ENCODE data around the gene DUSP2. TPM values are rescaled to one million over a fixed set of nuclear protein-coding genes. Genes with fewer than 3 reads are reported as not detected.

The DUSP2 gene
- polyA plus RNA-seq, 3 donors, result 48.4 to 392 (median 66.1) TPM

DNA sequence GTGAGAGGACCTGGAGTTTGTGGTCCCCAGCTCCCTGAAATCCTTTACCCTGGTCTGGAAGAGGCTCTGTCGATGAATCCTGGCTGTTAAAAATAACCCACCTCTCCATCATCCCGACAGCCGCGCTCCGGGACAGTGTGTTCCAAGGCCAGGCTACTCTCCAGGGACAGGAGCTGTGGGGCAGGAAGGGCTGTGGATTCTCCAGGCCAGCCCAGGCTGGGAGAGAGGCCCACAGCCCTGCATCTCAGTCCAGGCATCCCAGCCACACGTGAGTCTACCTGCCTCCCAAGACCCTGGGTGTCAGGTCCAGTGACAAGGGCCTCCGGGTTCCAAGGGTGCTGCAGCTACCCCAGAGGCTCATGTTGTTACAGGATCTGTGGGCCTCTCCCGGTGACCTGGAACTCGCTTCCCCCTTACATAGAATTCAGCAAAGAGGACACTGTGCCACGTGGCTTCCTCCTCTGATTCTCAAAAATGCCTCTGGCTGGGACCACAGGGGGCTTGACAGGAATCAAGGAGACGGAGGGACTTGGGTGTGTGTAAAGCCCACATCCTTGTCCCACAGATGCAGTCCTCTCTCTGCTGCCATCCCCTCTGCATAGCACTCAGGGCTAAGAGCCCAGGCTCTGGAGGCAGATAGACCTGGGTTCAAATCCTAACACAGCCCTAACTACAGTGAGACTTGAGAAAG, 46.2 kb downstream of the DUSP2 start:
- Histone ChIP-seq H3K27me3 (ENCODE audit: control insufficient read depth in 2 of 2, insufficient read depth in 2 of 2, low read length in 2 of 2) (no peaks in the 10 kb centered on the region), H3K9me3 (replicated peaks in 1 of 2; ENCODE audit: control insufficient read depth in 1 of 2, insufficient read depth in 1 of 2, low read length in 2 of 2) (no peaks in the 10 kb centered on the region), H3K4me2 (replicated peaks; ENCODE audit: extremely low read depth, low read length, poor library complexity, severe bottlenecking) (no peak overlapping the region), H3K36me3 (replicated peaks in 1 of 2; ENCODE audit: control insufficient read depth in 1 of 2, insufficient read depth in 2 of 2, low read length in 2 of 2) (no peaks in the 10 kb centered on the region), H4K20me1 (ENCODE audit: insufficient read depth, low read length) (no peaks in the 10 kb centered on the region), H3K9ac (ENCODE audit: insufficient read depth, low read length, poor library complexity, severe bottlenecking) (no peak overlapping the region), H2AFZ (ENCODE audit: insufficient read depth, low read depth, low read length, poor library complexity, severe bottlenecking) (no peak overlapping the region), H3K79me2 (ENCODE audit: insufficient read depth, low read length) (no peaks in the 10 kb centered on the region), H3K27ac (ENCODE audit: low read depth in 1 of 2, low read length in 2 of 2) (no peak overlapping the region), H3K4me1 (ENCODE audit: control insufficient read depth in 1 of 2, insufficient read depth in 2 of 2, low read length in 2 of 2) (peaks cover 0 to 17% of the 10 kb centered on the region in 2 donors), H3K4me3 (replicated peaks in 1 of 3; ENCODE audit: low read depth in 2 of 3, low read length in 3 of 3) (no peak overlapping the region)
- Mint-ChIP-seq H3K4me3 (no peak overlapping the region), H3K4me1 (peaks cover 13% of the 10 kb centered on the region), H3K36me3 (no peaks in the 10 kb centered on the region), H3K27ac (peak overlapping the region in 1 of 7 donors; percentile 11), H3K9me3 (no peaks in the 10 kb centered on the region), H3K27me3 (ENCODE audit: low read depth in 3 of 3) (no peaks in the 10 kb centered on the region)
- DNase-seq, result peak in 1 of 3 donors; percentile 3
- 79% methylated on average over 4 of the region's 11 CpGs for WGBS (ENCODE audit: insufficient coverage)
- TF ChIP-seq, protein P1, sequence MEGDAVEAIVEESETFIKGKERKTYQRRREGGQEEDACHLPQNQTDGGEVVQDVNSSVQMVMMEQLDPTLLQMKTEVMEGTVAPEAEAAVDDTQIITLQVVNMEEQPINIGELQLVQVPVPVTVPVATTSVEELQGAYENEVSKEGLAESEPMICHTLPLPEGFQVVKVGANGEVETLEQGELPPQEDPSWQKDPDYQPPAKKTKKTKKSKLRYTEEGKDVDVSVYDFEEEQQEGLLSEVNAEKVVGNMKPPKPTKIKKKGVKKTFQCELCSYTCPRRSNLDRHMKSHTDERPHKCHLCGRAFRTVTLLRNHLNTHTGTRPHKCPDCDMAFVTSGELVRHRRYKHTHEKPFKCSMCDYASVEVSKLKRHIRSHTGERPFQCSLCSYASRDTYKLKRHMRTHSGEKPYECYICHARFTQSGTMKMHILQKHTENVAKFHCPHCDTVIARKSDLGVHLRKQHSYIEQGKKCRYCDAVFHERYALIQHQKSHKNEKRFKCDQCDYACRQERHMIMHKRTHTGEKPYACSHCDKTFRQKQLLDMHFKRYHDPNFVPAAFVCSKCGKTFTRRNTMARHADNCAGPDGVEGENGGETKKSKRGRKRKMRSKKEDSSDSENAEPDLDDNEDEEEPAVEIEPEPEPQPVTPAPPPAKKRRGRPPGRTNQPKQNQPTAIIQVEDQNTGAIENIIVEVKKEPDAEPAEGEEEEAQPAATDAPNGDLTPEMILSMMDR (IDR thresholded peaks at IDR 0.05), result no peak
- intact Hi-C loops (cut with micrococcal nuclease), result no loop called here

DNA sequence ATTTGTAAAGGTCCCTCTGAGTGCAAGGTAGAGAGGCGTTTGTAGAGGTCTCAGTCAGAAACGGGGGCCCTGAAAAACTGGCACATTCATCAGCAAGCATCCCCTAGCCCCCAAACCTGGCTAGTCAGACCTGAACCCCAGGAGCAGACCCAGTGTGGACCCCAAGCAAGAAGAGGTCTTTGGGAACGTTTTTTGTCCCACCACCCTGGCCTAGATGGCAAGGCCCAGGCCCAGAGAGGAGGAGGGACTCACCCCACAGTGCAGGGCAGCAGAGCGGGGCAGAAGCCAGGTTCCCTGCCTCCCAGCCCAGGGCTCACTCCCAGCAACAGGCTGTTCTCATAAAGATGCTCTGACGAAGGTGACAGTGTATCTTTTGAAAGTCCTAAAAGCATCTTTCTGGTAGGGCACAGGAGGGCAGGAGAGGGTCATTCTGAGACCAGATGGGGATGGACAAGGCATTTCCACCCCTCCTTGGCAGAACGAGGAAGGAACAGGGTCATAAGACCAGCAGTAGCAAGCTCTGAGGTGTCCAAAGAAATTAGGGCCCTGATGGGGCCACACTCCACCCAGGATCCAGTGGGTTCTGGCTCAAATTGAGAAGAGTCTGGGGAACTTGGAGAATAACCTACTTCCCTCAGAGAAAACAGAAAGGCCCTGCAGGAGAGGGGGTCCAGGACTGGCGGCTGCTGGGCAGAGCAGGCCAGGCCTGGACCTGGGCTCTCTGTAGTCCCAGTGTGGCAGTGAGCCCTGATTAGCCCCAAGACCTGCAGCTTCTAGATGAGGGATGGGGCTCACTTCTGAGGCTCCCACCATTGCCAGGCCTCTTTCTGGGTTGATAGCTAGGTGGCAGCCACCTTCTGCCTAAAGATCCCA, 47.1 kb downstream of the DUSP2 start:
- Histone ChIP-seq H3K36me3 (replicated peaks in 1 of 2; ENCODE audit: control insufficient read depth in 1 of 2, insufficient read depth in 2 of 2, low read length in 2 of 2) (no peaks in the 10 kb centered on the region), H3K4me3 (replicated peaks in 1 of 3; ENCODE audit: low read depth in 2 of 3, low read length in 3 of 3) (no peak overlapping the region), H3K27me3 (ENCODE audit: control insufficient read depth in 2 of 2, insufficient read depth in 2 of 2, low read length in 2 of 2) (no peaks in the 10 kb centered on the region), H3K79me2 (ENCODE audit: insufficient read depth, low read length) (no peaks in the 10 kb centered on the region), H3K27ac (ENCODE audit: low read depth in 1 of 2, low read length in 2 of 2) (no peak overlapping the region), H2AFZ (ENCODE audit: insufficient read depth, low read depth, low read length, poor library complexity, severe bottlenecking) (no peak overlapping the region), H3K9me3 (replicated peaks in 1 of 2; ENCODE audit: control insufficient read depth in 1 of 2, insufficient read depth in 1 of 2, low read length in 2 of 2) (no peaks in the 10 kb centered on the region), H3K4me1 (ENCODE audit: control insufficient read depth in 1 of 2, insufficient read depth in 2 of 2, low read length in 2 of 2) (peaks cover 6 to 15% of the 10 kb centered on the region in 2 donors), H3K9ac (ENCODE audit: insufficient read depth, low read length, poor library complexity, severe bottlenecking) (no peak overlapping the region), H3K4me2 (replicated peaks; ENCODE audit: extremely low read depth, low read length, poor library complexity, severe bottlenecking) (no peak overlapping the region), H4K20me1 (ENCODE audit: insufficient read depth, low read length) (no peaks in the 10 kb centered on the region)
- peaks cover 13% of the 10 kb centered on the region for H3K4me1 Mint-ChIP-seq
- DNase-seq, result peak in 1 of 3 donors; percentile 2
- WGBS (ENCODE audit: insufficient coverage), result 84% methylated on average over 3 of the region's 7 CpGs
- H3K4me3 Mint-ChIP-seq, result no peak overlapping the region
- TF ChIP-seq, protein P1 (IDR thresholded peaks at IDR 0.05), result no peak
- intact Hi-C loops (cut with micrococcal nuclease), result no loop called here
- no peaks in the 10 kb centered on the region for H3K27me3 Mint-ChIP-seq (ENCODE audit: low read depth in 3 of 3)
- no peaks in the 10 kb centered on the region for H3K36me3 Mint-ChIP-seq
- no peak overlapping the region for H3K27ac Mint-ChIP-seq
- no peaks in the 10 kb centered on the region for H3K9me3 Mint-ChIP-seq
